ENCODE data around the gene MICAL3.
A peak's percentile ranks its signal among the peaks of the same experiment; 100 is the strongest.
"Not testable (repeated sequence)": the region's sequence is repeated elsewhere in the genome, so short reads cannot be mapped to it uniquely, and the experiment has no call there.

The MICAL3 gene

DNA sequence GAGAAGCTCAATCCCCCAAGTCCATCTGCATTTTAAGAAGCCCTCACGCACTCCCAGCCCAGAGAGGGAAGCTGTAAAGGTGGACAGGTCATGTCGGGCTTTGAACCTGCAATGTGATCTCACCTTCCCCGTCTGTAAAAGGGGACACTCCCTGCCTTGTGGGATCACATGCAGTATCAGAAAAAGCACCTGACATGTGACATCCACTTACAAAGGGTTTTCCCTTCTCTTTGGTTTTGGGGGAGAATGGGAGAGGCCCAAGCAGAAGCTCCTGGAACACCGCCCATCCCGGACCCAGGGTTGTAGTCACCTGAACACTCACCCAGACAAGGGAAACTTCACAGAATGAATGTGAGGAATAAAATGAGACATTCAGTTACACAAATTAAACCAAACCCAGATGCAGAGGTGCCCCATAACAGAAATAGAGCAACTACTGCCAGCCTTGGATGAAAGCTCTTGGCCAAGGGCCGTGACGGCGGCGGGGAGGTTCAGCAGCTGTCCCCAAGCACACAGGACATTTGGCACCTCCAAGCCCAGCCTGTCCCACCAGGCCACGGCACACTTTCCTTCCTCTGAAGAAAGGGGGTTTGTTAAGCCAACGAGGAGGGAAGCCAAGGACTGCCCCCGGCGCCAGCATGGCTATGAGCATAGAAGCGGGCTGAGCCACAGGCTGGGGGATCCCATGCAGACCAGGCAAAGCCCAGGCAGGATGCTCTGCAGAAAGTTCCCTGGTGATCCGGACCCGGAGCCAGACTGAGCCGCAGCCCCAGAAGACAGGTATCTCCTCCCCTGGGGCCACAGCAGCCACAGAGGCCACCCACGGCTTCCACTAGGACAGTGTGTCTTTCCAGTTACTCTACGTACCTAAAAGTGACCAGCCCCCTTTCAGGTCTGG is 253.9 kb downstream of the MICAL3 start:
- DNase-seq = no peak

DNA sequence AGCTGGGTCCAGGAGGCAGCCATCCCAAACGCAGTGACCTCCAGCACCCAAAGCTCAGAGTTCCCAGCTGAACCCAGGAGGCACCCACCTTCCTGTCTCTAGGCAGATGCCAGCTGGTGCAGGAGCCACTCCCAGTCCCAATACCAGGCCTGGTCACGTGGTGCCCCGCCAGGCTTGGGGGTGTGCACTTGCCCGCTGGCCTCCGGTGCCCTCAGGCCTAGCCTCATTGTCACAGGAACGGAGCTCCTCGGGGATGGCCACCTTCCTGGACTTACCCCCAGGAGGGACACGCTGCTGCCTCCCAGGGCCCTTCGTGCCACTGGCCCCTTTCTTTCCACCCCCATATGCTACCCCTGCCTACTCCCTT is 254.7 kb downstream of the MICAL3 start:
- no peak for DNase-seq

DNA sequence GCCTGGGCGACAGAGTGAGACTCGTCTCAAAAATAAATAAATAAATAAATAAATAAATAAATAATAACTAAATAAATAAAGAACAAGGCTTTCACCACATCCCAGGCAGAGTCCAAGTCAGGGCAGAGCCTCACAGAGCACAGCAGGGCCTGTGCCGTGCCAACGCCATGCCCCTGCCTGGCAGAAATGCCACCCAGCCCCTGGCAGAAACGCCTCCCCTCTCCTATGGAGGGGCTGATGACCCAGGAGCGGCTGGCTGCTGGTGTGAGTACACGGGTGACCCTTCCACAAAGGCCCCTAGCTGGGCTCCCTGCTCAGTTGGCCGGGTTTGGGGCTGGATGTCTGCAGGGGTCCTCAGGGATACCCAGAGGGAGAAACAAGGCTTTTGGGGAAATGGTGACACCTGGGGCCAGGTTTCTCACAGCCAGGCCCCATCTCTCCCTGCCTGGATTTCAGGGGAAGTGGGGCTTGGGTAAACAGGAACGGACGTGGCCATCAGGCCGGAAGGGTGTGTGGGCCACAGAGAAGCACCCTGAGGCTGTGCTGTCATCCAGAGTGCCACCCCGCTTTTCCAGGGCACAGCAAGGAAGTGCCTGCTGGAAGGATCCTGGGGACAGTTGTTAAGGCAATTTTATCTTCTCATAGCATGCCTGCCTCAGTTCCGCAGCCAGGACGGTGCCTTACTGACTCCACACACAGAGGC is 255.2 kb downstream of the MICAL3 start:
- no peak for DNase-seq

DNA sequence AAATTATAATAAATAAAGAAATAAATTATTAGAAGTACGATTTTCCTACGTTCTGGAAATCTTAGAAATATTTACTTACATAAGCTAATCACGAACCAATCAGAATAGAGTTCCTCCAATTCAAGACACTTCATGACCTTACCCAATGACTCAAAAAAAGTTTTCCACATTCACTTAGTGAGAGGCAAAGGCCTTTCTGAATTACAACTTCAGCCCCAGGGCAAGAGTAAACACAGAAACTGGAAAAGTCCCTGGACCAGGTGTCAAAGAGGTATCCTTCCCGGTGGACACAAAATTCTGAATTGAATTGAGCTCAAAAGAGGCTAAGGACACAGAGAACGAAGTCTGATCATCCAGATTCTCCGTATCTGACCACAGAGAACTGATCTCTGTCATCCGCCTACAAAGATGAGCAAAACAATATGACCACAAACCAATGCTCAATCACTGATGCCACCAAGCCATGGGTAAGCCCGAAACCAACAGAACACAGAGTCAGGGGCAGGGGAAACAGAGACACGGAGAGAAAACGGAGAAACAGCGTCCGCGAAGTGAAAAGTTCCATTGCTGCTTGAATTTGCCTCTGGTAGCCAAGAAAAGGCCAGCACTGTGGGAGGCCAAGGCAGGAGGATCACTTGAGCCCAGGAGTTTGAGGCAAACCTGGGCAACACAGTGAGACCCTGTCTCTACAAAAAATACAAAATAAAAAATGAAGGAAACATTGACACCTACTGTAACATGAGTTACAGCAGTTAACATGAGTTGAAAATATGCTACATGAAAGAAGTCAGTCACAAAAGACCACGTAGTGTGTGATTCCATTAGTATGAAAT is 256.9 kb downstream of the MICAL3 start:
- peak; percentile 36 for DNase-seq

DNA sequence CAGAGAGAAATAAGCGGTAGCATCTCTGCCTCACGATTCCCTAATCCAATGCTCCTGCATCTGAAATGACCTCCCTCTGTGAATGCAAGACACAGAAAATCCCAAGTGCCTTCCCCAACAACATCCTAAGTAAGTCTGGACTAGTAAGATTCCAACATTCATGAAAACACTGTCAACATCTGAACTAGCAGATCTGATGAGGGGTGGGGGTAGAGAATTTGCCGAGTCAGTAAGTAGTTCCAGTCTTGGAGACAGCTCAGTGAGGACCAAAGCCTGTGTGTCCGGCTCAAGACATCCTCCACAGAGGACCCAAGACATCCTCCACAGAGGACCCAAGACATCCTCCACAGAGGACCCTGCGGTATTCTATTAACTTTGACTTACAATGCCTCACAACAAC is 259.5 kb downstream of the MICAL3 start:
- DNase-seq = not testable (repeated sequence)

DNA sequence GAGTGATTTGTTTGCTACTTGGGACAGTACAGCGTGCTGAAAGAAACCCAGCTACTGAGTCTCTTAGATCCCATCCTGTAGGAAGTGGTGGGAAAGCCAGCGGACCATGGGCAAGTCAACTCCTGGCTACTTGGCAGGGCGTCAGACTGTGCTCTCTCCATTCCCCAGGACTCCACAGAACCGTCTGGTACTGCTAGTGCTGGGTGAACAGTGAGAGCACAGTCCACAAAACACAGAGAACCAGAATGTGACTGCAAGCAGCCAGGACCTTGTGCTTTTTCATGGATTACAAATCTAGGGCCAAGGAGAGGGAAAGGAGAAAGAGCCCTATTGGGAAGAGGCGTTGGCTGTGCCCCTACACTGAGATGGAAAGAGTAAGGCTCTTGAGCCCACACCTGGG is 260.3 kb downstream of the MICAL3 start:
- DNase-seq = no peak

DNA sequence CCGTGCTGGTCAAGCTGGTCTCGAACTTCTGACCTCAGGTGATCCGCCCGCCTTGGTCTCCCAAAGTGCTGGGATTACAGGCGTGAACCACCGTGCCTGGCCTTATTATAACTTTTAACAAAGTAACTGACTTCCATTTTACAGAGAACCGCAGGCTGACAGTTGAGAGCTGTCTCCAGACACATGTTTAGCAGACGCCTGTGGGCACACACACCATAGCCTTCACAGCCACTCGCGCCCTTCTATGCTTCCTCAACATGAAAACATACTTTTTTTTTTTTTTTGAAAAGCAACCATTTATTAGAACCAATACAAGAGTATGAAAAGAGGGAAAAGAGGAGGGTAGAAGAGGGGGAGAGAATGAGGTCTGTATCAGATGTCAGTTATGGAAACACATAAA is 260.9 kb downstream of the MICAL3 start:
- not testable (repeated sequence) for DNase-seq

DNA sequence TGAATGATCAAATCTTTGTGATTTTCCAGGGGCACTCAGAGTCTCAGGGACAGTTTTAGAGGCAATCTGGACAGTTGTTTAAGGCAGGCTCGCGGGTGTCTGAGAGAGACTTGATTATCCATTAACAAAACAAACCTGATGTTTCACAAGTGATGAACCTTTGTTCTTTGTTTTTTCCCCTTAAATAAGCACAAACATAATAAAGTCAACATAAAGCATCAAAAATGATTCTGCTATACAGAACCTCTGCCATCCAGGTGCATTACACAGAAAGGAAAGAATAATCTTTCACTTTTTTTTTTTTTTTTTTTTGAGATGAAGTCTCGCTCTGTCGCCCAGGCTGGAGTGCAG is 263.2 kb downstream of the MICAL3 start:
- no peak for DNase-seq

DNA sequence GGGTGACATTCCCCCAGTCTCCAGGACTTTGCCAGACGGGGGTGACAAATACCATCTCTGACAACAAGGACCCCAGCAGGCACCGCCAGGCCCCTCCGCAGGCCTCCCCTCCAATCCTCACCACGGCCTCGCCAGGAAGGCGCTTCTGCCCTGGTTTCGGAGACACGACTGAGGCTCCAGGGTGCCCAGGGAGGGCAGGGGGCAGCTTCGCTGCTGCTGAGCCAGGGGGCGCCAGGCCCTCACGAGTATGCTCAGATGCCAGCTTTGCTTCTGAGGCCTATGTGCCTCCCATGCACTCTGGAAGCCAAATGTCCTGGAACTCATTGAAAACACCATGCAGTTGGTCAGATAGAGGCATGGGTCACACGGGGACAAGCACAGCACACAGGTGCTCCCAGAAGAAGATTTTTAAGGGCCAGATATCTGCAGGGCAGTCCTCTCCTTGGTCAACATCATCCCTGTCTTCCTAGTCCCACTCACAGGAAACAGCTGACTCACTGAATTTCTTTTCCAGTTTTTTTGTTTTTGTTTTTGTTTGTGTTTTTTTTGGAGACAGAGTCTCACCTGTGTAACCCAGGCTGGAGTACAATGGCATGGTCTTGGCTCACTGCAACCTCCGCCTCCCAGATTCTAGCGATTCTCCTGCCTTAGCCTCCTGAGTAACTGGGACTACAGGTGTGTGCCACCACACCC is 270.0 kb downstream of the MICAL3 start:
- DNase-seq = no peak

DNA sequence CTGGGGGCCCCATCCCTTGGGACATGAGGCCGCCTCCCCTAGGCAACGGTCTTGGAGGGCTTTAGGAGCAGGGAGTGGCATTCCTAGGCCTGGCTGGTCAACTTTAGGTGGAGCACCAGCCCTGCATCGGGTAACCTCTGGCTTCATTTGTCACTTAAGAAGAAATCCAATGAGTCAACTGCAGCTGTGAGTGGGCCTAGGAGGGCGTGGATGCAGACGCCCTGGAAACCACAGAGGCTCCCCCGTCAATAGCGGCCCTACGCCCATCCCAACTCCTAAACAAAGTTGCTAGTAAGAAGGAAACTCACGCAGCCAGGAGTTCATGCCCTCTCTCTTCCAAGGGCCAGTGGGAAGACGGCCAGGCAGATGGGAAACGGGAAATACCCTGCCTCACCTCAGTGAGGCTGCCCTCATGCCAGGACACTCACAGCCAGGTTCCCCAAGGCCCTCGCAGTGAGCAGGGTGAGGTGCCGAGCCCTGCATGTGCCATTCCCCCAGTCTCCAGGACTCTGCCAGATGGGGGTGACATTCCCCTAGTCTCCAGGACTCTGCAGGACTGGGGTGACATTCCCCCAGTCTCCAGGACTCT is 270.9 kb downstream of the MICAL3 start:
- DNase-seq = no peak

DNA sequence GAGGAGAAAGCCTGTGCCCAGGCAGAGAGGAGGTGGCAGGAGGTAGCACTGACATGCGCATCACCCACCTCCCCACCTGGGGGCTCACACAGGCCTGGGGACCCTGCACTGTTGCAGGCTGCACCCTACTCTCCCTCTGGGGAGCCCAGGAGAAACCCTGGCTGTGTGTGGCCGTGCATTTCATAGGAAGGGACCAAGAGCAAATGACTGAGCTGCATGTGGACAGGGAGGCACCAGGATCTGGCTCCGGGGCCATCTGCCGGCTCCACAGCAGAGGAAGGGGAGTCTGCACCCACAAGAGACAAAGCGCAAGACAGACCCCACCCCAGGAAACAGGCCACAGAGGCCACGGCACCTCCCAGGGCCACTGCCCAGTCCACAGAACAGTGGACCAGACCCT is 272.8 kb downstream of the MICAL3 start:
- DNase-seq = no peak

DNA sequence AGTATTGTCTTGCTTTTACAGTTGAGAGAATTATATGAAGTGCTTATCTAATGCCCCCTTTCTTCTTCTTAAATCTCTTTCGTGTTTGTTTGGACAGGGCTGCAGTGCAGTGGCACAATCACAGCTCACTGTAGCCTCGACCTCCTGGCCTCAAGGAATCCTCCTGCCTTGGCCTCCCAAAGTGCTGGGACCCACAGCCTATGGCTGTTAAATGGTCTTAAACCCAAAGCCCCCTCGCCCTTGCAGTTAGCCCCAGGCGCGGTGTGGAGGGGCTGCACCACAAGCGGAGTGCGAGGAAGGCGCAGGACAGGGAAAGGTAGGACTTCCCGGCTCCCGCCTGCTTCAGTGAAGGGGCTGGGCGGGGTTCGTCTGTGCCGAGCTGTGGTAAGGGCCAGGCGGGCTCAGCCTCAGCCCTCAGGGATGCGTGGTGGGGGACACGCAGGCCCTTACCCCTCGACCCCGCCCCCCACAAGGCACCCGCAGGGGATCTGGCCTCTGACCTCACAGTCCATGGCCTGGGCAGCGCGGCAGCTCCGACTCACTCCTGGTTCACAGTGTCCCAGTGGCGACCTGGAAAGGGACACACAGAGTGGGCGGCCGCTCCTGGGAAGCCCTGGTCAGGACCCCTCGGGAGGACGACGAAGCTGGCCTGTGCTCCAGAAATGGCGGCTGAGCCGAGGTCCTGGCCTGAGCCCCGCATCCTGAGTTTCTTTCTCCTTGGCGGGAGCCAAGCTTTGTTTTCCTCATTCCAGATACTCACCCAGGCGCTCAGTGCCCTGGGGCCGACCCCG is 274.6 kb downstream of the MICAL3 start:
- DNase-seq = no peak

DNA sequence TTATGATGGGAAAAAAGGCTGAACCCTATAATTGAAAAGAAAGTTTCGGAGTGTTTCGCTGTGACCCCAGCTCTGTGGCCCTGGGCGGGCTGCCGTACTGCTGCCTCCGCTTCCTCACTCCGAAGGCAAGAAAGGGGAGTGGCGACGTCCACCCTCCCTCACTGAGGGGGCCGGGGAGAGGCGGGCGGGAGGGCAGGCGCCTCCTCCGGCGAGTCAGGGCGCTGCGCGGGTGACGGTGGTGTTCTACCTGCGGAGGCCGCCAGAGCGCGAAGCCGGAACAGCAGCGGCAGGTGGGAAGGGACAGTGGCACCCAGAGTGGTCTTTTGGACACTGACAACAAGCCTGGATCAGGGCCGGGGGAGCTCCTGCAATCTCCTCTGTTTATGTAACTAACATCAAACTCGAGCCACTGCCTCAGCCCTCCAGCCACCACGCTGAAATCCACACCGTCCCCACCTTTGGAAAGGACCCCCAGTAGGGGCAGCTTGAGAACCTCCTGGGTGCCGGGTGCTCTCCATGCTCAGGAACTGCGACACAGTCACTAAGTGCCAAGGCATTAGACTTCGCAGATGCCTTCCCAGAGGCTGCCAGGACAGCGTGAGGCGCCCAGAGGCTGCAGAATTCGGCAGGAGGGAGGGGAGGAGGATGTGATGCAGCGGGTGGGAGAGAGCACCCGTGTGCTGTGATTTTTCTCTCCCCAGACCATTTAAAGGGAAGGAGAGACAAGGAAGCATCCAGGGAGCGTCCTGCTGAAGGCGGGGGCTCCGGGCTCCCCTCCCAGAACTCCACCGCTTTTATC is 275.6 kb downstream of the MICAL3 start:
- DNase-seq = no peak

DNA sequence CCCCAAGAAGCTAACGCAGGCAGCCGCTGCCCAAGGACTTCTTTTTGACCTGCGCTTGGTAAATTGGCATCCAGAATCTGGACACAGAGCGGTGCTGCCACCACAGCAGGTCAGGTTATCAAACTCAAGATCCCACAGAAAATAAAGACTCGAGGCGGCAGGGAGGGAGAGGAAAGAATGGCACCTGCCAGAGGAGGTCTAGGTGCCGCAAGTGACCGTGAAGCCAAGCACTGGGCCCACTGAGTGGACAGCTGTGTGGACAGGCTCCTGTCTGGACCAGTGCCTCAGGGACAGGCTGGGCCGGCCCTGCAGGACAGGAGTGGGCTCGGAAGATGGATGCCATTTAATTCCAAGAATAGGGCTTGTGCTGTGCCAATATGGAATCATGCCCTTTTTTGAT is 277.4 kb downstream of the MICAL3 start:
- DNase-seq = no peak

DNA sequence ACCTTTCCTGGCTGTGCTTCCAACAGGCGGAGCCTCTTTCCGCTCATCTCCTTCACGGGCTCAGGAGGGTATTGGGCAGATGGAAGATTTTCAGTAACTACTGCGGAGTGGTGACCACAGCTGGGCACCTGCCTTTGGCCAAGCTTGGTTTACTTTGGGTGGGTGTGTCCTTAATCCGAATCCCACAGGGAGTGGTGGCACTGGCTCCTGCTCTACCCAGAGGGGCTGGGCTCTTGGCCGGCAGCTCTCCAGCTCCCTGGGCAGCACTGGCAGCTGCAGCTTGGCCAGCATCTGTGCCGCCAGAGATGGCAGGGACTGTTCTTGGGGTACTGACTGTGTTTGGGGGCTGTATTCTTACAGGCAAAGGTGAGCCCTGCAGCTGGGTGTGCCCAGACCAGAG is 279.9 kb downstream of the MICAL3 start:
- no peak for DNase-seq

DNA sequence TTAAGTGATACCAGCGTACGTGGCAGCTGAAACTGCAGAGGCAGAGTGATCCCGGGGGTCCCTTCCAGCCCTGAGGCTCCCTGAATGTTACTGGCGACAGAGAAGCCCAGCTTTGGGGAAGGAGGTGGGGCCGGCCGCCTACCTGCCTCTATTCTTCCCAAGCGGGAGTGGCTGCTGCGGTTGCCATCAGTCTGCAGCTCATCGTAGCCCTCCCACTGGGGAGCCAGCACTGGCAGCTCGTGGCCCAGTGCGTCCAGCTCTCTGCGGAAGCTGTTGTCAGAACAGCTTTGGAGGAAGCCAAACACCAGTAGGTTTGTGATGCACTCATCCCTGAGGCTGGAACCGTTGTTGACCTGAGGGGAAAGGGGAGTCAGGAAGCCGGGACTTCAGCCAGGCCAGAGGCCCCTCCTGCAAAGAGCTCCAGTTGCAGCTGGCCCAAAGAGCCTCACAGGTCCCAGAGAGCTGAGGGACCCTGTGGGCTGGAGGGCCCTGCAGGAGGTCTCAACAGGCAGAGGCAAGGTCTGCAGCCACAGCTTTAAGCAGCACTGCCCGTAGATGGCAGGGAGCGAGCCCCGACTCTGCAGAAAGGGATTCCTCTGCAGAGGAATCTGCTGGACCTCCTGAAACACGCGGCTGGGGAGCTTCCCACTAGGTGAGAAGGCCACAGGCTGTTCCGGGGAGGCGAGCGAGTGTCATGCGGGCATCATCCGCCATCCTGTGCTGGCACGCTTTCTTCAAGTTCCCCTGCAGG is 280.5 kb downstream of the MICAL3 start:
- DNase-seq = no peak

DNA sequence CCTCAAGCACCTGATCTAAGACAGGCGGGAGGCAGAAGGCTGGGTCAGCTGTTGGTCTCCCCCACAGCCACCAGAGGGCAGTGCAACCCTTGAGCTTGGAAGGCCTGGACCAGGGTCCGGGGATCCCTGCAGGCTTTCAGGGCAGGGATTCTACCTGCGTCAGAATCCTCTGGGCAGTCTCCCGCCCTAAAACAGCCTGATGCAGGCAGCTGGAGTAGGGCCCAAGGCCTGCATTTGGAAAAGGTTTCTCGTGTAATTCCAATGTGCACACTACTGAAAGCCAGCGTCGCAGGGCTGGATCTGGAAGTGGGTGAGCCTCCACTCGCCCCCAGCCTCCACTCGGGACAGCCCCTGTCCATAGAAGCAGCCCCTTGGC is 281.8 kb downstream of the MICAL3 start:
- DNase-seq = peak; percentile 66

DNA sequence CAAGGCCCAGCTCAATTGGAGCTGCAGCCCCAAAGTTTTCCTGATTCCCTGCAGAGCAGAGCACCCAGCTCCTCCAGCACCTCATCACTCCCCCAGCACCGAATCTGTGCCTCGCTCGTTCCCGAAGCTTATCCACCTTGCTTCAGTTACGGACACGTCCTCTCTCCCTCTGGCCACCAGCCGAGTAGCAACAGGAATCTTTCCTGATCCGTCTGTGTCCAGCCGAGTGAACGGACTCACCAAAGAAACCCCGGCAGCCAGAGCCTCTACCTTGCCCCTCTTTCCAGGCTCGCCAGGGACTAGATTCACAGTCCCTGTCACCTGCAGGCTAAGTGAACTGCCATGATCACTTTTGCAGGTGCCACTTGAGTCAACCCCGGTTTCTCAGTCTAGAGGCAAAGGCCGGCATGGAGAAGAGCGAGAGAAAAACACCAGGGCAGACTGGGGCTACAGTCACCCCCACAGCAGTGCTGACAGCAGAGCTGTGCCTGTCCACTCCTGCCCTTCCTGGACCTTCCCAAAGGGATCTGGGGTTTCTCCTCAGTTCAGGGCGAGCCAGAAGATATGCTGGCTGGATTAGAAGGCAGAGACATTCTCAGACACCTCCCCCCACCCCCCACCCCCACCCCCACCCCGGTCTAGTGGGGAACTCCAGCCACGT is 282.4 kb downstream of the MICAL3 start:
- DNase-seq = no peak

DNA sequence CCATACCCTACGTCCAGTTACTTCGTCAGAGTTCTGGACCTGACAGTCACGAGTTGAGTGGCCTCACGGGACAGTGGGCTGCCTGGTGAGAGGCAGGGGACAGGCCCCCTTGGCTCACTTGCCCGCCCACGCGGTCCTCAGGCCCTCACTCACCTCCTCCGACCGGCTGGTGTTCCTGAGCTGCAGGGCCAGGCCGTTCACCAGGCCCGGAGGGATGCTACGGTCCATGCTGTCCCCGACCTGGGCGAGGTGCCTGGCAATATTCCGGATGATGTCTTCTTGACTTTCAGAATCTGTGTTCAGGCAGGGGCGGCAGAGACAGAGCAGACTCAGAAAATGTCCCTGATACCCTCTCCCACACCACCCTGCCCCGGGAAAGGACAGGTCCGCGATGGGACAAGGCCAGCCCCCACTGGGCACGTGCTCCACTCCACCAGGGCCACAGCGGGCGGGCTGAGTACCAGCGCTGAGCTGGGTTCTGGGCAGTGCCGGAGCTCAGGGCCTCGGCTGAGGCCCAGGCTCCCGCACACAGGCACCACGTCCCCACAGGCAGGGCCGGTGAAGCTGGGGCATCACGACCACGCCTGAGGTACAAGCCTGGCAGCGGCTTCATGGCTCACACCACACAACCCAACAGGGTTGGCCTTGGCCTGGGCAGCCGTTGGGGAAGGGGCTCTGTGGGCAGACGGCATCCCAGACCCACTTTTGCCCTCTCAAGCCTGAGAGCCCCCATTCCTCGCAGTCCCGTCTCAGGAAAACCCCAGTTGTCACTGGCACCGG is 285.0 kb downstream of the MICAL3 start:
- no peak for DNase-seq
